ENCODE data around the gene SH3PXD2B.

SH3PXD2B gene

DNA sequence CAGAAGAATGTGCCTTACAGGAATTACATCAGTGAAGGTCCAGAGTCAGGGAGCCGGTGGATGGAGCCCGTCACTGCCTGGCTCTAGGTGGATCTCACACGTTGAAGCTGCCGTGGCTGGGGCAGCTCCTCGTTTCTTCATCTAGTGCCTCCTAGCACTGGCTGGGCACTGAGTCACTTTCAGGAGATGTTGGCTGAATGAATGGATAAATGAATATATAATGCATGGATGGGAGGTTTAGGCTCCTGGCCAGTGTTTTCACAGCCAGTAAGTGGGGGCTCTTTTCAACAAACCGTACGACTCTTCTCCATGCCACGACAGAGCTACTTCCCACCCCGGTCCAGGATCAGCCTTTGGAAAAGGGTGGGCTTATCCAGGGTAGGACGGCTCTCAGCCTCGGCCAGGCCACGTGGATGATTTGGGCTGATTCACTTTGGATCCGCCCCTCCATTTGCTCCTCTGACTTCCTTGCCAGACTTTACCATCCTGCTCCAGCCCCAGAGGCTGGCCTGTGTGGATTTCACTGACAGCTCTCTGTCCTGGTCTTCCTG, 1.3 kb upstream of the SH3PXD2B start:
- DNase-seq (ENCODE audit: extremely low spot score, insufficient read length, low read depth), result no peak
- FAIRE-seq, result no peak

DNA sequence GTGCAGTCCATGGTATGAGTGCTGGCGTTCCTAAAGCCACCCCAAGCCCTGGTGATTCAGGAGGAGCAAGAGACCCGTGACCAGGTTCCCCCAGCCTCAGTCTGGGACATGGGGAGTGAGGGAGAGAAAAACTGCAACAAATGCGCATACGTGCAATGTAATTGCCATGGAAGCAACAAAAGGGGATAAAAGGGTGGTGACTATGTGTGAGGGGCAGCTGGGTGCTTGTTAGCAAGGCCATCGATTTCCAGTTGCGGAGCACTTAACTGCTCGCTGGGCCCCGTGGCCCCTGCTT, 709 bp upstream of the SH3PXD2B start:
- FAIRE-seq (no peak), DNase-seq (ENCODE audit: extremely low spot score, insufficient read length, low read depth) (no peak)

DNA sequence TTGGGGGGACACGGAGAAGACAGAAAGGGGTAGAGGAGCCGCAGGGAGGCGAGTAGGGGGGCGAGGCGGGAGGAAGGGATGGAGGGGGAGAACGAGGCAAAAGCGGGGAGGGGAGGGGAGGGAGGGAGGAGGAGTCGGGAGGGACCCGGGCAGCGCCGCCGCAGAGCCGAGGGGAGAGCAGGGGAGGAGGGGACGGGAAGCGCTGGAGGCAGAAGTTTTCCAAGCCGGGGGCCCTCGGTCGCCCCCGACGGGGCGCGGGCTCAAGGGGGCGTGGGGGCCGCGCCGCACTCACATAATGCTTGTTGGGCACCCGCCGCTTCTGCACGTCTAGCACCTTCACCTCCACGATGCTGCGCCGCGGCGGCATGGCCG, 353 bp downstream of the SH3PXD2B start:
- DNase-seq (ENCODE audit: extremely low spot score, insufficient read length, low read depth) (no peak), FAIRE-seq (no peak)

DNA sequence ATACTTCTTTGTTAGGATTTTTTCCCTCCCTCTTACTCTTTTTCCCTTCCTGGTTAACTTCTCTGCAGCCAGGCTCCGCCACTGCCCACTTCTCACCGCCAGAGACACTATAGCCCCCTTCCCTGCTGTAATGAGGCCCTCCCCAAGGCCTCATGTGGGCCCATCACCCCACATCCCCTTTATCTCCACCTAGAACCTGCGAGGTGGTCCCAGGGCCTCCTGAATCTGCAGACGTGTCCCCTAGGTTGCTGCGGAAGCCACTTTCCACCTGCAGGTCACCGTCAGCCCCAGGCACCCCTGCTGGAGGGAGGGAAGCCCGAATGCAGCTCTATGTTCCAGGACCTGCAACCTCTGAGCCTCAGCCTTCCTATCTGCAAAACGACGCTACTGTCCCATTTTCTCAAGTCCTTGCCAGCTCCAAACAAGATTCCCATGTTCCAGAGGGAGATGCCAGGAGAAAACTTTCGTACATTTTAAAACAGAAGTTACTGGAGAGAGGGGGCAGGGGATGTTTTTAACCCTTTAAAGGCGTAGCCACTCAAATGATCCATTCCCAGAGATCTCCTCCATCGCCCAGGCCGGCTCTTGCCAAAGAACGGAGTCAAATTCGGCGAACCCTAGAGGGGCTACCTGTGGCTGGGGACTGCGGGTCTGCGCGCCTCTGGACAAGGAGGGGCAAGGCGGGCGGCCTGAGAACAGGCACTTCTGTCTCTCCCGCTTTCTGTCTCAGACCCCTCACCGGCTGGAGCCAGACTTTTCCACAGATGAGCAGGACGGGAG, 929 bp downstream of the SH3PXD2B start:
- DNase-seq (ENCODE audit: extremely low spot score, insufficient read length, low read depth), result no peak
- FAIRE-seq, result no peak

DNA sequence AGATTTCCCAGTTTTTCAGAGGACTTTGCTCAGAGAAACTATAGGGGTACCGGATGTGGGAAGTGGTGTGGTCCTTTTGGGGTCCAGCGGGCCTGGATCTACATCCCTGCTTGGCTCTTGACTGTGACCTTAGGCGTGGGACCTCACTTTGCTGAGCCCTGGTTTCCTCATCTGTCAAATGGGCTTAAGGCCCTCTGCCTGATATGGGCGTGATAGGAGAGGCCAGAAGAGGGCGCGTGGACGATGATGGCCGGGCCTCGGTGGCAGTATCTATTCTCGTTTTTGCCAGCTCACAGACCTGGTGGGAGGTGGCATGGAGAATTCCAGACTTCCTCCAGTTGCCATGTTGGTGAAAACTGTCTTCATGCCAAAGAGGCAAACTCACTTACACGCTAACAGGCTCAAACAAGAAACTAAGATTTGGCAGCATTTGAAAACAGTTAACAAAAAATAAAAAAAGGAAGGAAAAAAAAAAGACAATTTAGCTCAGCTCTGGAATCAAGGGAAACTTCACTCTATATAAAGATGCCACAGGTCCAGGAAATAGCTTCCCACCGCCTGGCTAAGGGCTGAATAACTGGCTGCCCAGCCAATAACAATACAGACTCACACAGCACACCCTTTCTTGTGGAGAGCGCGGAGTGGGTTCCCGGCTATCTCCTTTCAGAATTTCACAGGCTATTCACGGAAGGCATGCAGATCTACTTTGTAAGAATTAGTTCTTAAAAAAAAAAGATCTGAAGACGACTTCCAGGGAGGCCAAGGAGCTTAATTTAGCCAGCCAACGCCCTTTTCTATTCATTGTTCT, 1.7 kb downstream of the SH3PXD2B start:
- DNase-seq (ENCODE audit: extremely low spot score, insufficient read length, low read depth), result no peak

DNA sequence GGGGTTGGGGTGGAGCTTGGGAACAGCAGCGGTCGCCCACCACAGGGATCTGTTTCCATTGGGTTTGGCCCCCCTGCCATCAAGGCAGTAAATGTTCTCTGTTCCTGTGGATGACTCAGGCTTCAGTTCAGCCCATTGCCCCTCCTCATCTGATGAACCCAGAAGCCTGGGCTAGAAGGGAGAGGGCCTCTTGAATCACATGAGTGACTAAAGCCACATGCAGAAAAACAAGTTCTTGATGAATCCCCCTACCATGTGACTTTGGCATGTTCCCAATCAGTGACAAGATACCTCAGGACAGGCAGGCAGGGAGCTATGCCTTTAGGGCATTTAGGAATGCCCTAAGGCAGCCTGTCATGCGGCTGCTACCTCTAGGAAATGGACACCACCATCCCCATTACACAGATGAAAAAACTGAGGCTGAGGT, 2.5 kb downstream of the SH3PXD2B start:
- no peak for FAIRE-seq
- DNase-seq (ENCODE audit: extremely low spot score, insufficient read length, low read depth), result no peak

More for the DNA sequence above, 1.7 kb downstream of the SH3PXD2B start:
- no peak for FAIRE-seq

DNA sequence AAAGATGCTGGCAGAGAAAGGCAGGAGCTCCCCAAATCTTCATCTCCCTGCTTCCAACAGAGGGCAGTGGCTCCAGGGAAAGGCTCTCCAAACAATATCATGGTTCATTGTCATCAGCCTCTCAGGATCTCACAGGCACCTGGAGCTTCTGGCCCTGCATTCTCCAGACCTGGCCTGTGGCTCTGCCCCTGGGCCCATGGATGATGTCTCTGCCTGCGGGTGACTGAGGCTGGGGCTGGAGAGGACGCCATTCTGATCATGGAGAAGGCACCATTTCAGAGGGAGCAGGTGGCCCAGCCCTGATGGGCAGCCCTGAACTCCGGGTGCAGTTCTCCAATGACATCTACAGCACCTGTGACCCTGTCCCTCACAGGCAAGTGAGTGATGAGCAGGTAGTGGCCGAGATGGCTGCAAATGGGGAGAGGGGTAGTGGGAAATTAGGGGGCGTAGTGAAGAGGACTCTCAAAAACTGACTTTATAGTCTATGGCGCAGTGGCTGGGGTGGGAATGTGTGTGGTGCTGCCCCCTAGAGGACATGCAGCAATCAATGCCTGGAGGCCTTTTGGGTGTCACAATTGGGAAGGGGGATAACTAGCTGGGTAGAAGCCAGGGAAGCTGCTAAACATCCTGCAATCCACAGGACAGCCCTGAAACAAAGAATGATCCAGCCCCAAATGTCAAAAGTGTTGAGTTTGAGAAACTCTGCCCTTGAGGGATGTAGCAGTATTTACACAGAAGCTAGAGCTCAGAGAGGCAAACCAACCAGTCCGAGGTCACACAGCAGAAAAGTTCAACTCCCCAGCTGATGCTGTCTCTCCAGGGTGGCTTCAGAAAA, 3.2 kb downstream of the SH3PXD2B start:
- DNase-seq (ENCODE audit: extremely low spot score, insufficient read length, low read depth) (no peak), FAIRE-seq (no peak)

DNA sequence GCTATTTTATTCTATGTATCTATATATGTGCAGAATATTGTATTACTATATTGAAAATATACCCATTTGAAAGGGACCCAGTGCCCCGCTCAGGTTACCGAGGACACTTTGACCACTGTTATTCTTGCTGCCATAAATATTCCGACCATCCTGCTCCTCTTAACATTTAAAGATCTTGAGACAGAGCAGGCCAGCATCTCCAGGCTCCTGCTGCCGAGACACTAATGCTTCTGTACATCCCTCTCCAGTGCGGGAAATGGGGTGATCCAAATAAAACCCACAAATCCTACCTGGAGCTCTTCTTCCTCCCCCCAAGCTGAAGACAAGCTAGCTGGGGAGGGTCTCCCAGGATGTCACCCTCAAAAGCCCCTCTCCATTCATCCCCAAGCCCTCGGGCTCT, 3.9 kb downstream of the SH3PXD2B start:
- DNase-seq (ENCODE audit: extremely low spot score, insufficient read length, low read depth), result no peak
- FAIRE-seq, result no peak

DNA sequence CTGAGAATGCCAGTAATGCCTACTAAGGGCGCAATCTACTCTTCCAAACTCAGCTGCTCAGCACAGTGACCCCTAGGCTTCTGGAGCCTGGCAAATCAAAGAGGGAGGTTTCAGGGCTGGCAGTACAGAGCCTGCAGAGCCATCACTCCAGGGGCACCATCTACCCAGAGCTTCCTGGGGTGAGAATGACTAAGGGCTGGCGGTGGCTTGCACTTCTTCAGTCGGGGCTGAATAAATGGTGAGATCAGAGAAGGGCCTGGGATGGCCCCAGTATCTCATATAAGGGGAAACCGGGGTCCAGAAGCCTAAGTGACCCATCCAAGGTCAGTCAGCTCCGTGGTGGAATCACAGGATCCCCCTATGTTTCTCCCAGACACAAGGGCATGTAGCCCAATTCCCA, 5.3 kb downstream of the SH3PXD2B start:
- DNase-seq (ENCODE audit: extremely low spot score, insufficient read length, low read depth) (no peak), FAIRE-seq (no peak)

DNA sequence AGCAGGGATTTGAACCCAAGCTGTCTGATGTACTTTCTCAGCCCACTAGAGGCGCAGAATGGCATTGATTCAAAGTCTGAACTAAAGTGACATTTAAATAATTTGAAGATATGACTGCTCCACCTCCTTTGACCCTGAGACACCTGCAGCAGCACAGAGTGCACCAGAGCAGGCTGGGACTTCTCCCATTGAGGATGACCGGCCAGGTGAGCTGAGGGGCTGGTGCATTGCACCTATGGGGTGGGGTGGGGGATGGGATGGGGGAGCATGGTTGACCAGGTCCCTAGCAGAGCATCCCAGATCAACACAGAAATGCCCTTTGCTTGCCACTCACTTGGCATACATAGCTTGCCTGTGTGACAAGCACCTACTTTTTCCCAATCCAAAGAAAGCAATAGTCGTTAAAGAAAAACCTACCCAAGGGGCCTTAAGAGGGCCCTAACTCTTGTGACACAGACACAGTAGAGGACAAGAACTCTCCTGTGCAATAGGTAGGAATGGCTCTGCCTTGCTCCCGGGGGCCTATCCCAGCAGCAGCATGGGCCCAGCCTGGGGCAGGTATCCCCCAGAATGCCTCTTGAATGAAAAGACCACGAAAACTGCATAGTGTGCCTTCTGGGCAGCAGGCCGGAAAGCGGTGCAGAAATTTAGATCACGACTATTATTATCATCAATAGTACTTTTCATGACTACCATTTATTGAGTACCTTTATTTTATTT, 6.5 kb downstream of the SH3PXD2B start:
- FAIRE-seq, result no peak

DNA sequence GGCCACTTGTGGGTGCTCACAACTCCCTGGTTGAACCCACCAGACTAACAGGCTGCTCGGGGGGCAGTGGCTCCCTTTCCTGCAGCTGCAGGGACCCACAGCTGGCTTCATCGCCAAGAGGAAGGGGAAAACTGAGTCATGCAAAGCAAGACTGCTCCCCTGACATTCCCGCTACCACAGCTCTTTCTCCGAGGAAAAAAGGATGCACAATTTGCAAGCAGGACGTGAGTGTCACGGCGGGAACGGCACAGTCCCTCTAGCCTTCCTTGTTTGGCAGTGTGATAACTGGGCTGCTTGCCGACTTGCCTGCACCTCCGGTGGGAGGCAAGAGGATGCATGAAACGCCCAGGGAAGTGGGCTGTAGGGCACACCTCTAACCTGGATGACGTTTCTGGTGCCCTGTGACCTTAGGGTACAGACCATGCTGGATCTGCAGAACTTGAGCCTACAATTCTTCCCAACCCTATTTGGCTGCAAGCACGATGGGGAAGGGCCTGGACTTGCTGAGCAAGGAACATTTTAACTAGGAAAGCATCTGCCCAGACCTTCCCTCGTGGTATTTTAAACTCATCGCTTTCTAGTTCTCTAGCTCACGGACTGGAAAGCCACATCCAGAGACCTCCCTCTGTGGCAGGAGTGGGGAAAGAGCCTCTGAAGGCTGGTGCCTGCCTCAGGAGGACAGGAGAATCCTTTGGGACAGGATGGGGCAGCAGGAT, 7.8 kb downstream of the SH3PXD2B start:
- no peak for DNase-seq (ENCODE audit: extremely low spot score, insufficient read length, low read depth)
- FAIRE-seq, result no peak

More for the DNA sequence above, 6.5 kb downstream of the SH3PXD2B start:
- DNase-seq (ENCODE audit: extremely low spot score, insufficient read length, low read depth), result no peak

DNA sequence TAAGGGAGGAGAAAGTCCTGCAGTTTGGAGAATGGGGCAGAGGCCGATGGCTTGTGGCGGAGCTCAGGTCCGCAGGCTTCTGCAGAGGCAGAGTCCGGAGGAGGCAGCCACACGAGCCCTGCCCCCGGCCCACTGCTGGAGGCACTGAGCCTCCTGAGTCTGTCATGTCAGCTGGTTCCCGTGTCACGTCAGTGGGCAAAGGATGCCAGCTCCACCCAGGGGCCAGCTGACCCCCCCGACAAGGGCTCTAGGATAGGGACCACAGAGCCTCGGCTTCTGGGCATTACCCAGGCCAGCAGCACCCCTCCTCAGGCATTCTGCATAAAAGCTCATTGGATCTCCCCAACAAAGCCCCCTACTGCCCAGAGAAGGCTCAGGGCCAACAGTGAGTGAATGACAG, 8.5 kb downstream of the SH3PXD2B start:
- FAIRE-seq (no peak), DNase-seq (ENCODE audit: extremely low spot score, insufficient read length, low read depth) (no peak)

DNA sequence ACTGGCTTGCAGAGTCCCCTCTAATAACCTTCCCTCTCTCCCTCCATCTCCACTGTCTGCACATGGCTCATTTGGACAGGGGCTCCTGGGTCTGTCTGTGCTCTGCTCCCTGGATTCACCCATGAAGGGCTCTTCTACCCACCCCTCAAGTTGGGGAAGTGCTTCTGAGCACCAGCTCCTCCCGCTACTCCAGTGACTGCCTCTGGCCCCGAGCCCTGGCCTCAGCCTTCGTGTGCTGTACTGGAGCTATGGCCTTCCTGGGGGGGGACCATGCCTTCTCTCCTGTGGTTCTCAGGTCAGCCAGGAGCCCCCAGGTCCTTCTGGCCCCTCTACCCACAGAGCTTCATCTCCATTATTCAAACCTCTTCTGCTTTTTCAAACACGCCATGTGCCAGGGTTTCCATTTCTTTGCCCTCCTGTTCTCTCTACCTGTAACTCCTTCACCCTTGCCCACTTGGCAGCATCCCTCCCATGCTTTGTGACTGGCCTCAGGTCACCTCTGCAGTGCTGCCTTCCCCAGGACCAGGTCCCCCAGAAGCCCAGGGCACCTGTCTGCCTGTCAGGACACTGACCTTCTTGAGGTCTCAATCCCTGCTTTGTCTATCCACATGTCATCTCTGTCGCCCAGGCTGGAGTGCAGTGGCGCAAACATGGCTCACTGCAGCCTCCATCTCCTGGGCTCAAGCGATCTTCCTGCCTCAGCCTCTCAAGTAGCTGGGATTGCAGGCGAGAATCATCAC, 9.5 kb downstream of the SH3PXD2B start:
- DNase-seq (ENCODE audit: extremely low spot score, insufficient read length, low read depth) (no peak), FAIRE-seq (no peak)

DNA sequence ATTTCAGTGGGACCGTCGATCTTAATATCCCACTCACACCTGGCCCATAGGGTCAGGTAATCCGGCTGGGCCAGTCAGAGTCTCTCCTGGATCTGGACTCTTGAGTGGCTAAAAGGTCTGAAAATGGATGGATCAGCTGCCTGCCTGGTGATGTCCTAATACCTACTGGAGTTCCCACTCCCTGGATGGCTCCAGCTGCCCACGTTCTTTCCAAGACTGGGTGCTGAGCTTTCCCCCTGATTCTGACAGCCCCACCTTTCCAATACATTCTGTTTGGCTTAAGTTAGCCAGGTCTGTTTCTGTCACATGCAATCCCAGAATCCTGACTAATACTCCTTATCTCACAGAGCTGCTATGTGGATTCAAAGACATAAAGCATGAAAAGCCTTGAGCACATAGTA, 10.2 kb downstream of the SH3PXD2B start:
- DNase-seq (ENCODE audit: extremely low spot score, insufficient read length, low read depth), result no peak
- FAIRE-seq, result no peak

DNA sequence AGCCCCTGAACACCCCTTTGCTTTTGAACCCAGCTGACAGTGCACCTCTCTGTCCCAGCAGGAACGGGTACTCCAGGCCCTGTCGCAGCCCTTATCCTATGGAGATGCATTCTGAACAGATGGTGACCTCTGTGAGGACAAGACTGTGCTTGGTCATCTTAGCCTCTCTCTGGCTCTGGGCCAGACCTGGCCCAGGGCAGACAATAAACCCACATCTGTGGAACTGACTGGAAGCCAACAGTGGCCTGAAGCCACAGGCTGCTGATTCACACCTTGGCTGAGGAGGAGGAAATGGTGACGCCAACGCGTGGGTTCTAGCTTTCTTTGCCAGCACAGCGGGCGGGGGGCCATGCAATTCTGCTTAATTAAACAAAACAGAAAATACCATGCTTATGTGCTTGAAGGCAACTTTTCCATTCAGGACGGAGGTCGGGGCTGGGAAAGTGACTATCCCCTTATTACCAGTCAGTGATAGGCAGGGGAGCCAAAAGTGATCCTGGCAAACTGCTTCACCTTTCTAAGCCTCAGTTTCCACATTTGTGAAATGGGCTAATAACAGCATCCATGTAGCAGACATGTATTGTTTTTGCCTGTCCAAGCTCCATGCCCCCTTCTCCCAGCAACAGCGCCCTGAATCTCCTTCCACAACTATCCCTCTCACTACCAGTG, 10.8 kb downstream of the SH3PXD2B start:
- DNase-seq (ENCODE audit: extremely low spot score, insufficient read length, low read depth) (no peak), FAIRE-seq (no peak)

DNA sequence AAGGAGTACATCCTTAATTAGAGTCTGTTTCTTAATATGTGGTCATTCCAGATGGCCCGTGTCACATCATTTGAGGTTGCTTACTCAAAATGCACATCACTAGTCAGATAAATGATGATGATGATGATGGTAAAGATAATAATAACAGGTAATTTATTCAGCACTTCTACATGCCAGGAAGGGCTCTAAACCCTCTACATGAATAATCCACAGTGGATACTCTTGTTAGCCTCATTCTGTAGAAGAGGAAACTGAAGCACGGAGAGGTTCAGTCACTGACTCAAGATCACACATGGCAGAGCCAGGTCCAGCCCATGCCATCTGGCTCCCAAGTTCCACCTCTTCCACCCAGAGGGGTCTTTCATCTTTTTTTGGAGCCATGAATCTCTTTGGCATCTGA, 11.7 kb downstream of the SH3PXD2B start:
- FAIRE-seq (no peak), DNase-seq (ENCODE audit: extremely low spot score, insufficient read length, low read depth) (no peak)

DNA sequence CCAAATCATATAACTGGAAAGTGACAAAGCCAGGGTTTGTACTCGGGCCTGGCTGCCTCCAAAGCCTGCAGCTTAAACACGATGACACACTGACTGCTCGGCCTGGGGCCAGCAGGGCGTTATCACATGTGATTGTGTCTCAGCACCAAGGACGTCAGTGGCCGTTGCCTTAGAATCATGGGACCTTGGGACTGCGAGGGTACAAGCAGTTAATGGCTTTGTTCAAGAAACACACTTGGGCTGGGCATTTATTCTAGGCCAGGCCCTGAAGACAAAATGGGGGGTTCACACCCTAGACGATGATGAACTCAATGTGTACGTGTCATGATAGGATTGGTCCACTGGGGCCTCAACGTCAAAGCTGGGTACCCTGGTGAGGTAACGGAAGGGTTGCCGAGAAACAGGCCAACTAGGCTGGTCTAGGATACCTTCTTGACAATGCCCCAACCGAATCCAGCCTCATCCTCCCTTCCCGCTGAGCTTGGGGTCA, 13.0 kb downstream of the SH3PXD2B start:
- no peak for DNase-seq (ENCODE audit: extremely low spot score, insufficient read length, low read depth)
- FAIRE-seq, result no peak

DNA sequence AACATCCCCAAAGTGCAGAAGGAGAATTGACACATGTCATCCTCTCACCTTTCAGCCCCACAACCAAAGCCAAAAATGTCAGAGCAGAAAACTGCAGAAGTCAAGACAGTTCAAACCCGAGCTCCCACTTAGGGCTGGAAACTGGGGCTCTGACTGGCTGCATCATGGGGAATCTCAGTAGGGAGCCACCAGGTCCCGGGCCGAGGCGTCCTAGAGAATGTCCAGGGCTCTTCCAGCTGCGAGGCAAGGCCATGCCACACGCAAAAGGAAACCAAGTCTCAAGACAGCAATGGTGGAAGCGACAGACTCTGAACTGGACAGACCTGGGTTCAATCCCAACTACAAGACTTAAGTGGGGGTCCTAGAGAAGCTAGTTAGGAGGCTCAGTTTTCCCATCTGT, 13.8 kb downstream of the SH3PXD2B start:
- DNase-seq (ENCODE audit: extremely low spot score, insufficient read length, low read depth), result no peak
- no peak for FAIRE-seq

Measured in GM18507 (cell line).